Gastroesophageal sphincter (tissue), 4 donors: ENCODE results near the gene KRTAP4-8. TPM values are rescaled to one million over a fixed set of nuclear protein-coding genes. Genes with fewer than 3 reads are reported as not detected.
"Not testable (repeated sequence)": the region's sequence is repeated elsewhere in the genome, so short reads cannot be mapped to it uniquely, and the experiment has no call there.

Experiments used
- ATAC-seq: fragments of 150-250 bp; one replicate; pipeline ENCODE4 v1.9.1; 2016; ENCODE audit warnings: mild to moderate bottlenecking, moderate library complexity
- H3K27ac ChIP-seq, 4 donors: fragments of 200-600 bp; sonication (generic) in 3 of 4; 1 replicate in 3 of 4; 2 replicates in 1 of 4; pipeline ENCODE4 v1.5.1; 2016 to 2019
- H3K27me3 ChIP-seq: fragments of 200-600 bp; sonication (generic); one replicate; pipeline ENCODE4 v1.5.1; 2019
- H3K36me3 ChIP-seq, 2 donors: fragments of 200-600 bp; sonication (generic); one replicate each; pipeline ENCODE4 v1.5.1; 2019; ENCODE audit warnings: control low read depth in 1 of 2
- H3K4me1 ChIP-seq, 3 donors: fragments of 200-600 bp; sonication (generic); 1 replicate in 2 of 3; 2 replicates in 1 of 3; pipeline ENCODE4 v1.5.1; 2016 to 2019; ENCODE audit warnings: control low read depth in 2 of 3
- H3K4me3 ChIP-seq, 2 donors: fragments of 200-600 bp; sonication (generic); one replicate each; pipeline ENCODE4 v1.5.1; 2019; ENCODE audit warnings: mild to moderate bottlenecking in 1 of 2, moderate library complexity in 1 of 2
- H3K9me3 ChIP-seq, 3 donors: fragments of 200-600 bp; sonication (generic); one replicate each; pipeline ENCODE4 v1.5.1; 2017 to 2019; ENCODE audit warnings: control low read depth in 2 of 3
- EP300 ChIP-seq: sonication (generic); formaldehyde crosslinking; IDR thresholded peaks from one replicate; pipeline ENCODE4 v1.6.1; 2017; ENCODE audit warnings: antibody characterized with exemption, mild to moderate bottlenecking
- POLR2A ChIP-seq, 2 donors: fragments of 450-650 bp; IDR thresholded peaks; one replicate each; pipeline ENCODE4 v1.6.1; 2017; ENCODE audit warnings: antibody characterized with exemption in 2 of 2, mild to moderate bottlenecking in 2 of 2, moderate library complexity in 1 of 2
- POLR2AphosphoS5 ChIP-seq: sonication (generic); formaldehyde crosslinking; IDR thresholded peaks from one replicate; pipeline ENCODE4 v1.6.1; 2017; ENCODE audit warnings: antibody characterized with exemption
- WGBS, 2 donors: methylation state at CpG; one replicate each; pipeline ENCODE4 v1.1.5; 2018; ENCODE audit warnings: low coverage in 1 of 2; 5-methylcytosine and 5-hydroxymethylcytosine counted together
- total RNA-seq, 4 donors: library from RNA; depleted of rRNA; stranded (reverse); fragments of >200 nt; gene quantifications; one replicate each; pipeline ENCODE4 v1.1.0, GENCODE V29; 2016
- TF ChIP-seq, protein P1 (sequence below), 4 experiments: fragments of 200-600 bp in 2 of 4; fragments of 450-650 bp in 2 of 4; sonication (generic) in 1 of 4; IDR thresholded peaks; one replicate each; pipeline ENCODE4 v1.5.1; 2017 to 2019; ENCODE audit warnings: antibody characterized with exemption in 4 of 4, mild to moderate bottlenecking in 2 of 4, moderate library complexity in 2 of 4

The KRTAP4-8 gene
- total RNA-seq, 4 donors from 2014 or later: not detected

- TF ChIP-seq EP300: no peak
- no peak for TF ChIP-seq POLR2A (IDR thresholded peaks at IDR 0.05)
- no peak for TF ChIP-seq POLR2AphosphoS5
- TF ChIP-seq, protein P1, sequence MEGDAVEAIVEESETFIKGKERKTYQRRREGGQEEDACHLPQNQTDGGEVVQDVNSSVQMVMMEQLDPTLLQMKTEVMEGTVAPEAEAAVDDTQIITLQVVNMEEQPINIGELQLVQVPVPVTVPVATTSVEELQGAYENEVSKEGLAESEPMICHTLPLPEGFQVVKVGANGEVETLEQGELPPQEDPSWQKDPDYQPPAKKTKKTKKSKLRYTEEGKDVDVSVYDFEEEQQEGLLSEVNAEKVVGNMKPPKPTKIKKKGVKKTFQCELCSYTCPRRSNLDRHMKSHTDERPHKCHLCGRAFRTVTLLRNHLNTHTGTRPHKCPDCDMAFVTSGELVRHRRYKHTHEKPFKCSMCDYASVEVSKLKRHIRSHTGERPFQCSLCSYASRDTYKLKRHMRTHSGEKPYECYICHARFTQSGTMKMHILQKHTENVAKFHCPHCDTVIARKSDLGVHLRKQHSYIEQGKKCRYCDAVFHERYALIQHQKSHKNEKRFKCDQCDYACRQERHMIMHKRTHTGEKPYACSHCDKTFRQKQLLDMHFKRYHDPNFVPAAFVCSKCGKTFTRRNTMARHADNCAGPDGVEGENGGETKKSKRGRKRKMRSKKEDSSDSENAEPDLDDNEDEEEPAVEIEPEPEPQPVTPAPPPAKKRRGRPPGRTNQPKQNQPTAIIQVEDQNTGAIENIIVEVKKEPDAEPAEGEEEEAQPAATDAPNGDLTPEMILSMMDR (IDR thresholded peaks at IDR 0.05): no peak
- H3K4me1 ChIP-seq: no peaks in the 10 kb centered on the region
- WGBS, 2 donors: 72% methylated on average over 1 of the region's 1 CpG; no CpG with 5 or more reads in 1 of the 2 donors
- no peaks in the 10 kb centered on the region for H3K9me3 ChIP-seq
- H3K4me3 ChIP-seq: no peak overlapping the region
- H3K27ac ChIP-seq: no peak overlapping the region
- peaks cover 22% of the 10 kb centered on the region for H3K27me3 ChIP-seq
- no peaks in the 10 kb centered on the region for H3K36me3 ChIP-seq
- ATAC-seq: no peak
Observed at GRCh38 chr17:41107941-41108450, 10.1 kb upstream of the KRTAP4-8 start.

DNA sequence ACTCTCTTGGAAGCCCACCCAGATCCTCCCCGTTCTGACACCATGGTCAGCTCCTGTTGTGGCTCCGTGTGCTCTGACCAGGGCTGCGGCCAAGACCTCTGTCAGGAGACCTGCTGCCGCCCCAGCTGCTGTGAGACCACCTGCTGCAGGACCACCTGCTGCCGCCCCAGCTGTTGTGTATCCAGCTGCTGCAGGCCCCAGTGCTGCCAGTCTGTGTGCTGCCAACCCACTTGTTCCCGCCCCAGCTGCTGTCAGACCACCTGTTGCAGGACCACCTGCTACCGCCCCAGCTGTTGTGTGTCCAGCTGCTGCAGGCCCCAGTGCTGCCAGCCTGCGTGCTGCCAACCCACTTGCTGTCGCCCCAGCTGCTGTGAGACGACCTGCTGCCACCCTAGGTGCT, 7.4 kb upstream of the KRTAP4-8 start, which contains the start of gene KRTAP4-9:
Gene KRTAP4-9, plus strand, starts transcription at position 43 of the 400 bp plus-strand sequence. Its CDS starts 0 bp downstream, at position 43.
- H3K27me3 ChIP-seq: peaks cover 30% of the 10 kb centered on the region
- WGBS, 2 donors: 54% methylated on average over 6 of the region's 10 CpGs; no CpG with 5 or more reads in 1 of the 2 donors
- ATAC-seq, H3K4me1 ChIP-seq, H3K4me3 ChIP-seq, H3K9me3 ChIP-seq, H3K36me3 ChIP-seq, H3K27ac ChIP-seq: not testable (repeated sequence)

DNA sequence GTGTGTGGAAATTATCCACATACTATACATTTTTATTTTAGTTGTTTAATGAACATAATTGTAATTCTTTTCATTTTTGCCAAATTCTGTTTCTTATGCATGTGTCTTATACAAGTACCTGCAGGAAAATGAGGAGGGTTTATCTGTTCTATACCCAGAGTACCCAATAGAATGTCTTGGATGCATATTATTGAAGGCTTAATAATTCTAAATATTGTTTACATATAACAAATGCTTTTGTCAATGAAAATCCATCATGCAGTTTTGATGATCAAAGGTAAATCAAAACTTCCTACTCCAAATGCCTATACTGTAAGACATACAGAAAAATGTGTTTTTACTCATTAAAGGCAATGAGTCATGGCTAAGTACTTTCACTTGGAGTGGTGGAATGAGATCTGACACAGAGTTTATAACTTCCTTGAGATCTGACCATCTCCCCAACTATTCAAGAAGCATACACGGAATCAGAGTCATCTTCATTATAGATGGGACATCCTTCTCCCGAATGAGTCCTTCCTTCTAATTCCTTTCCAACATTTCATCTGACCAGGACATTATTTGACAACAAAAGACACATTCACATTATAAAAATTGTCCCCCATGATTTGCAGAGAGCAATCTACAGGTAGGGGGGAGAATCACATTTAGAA, 6.6 kb upstream of the KRTAP4-8 start:
- peaks cover 35% of the 10 kb centered on the region for H3K27me3 ChIP-seq
- H3K9me3 ChIP-seq, H3K4me3 ChIP-seq, ATAC-seq, H3K36me3 ChIP-seq, H3K27ac ChIP-seq, H3K4me1 ChIP-seq: not testable (repeated sequence)
- WGBS, 2 donors: 25 to 50% methylated on average over 2 of the region's 2 CpGs

- WGBS, 2 donors: 80 to 81% methylated on average over 1 of the region's 1 CpG
- no peak overlapping the region for H3K27ac ChIP-seq
Observed at GRCh38 chr17:41103896-41104295, 6.0 kb upstream of the KRTAP4-8 start.

DNA sequence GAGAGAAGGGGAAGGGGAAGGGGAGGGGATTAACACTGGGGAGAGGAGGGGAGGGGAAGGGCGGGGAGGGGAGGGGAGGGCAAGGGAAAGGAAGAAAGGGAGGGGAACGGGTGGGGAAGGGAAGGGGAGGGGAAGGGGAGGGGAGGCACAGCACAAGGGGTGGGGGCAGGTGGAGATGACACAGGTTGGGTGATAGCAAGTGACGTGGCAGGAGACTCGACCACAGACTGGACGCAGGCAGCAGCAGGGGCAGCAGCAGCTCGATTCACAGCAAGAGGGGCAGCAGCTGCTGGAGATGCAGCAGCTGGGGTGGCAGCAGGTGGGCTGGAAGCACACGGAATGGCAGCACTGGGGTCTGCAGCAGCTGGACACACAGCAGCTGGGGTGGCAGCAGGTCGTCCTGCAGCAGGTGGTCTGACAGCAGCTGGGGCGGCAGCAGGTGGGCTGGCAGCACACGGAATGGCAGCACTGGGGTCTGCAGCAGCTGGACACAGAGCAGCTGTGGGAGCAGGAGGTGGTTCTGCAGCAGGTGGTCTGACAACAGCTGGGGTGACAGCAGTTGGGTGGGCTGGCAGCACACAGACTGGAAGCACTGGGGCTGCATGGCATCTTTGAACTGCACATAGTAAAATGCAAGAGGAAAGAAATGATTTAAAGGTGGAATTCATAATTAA, 3.8 kb upstream of the KRTAP4-8 start, which contains the start of gene KRTAP4-16:
Gene KRTAP4-16, minus strand, starts transcription at position 624 of the 674 bp plus-strand sequence. Its CDS starts 0 bp downstream, at position 624.
- Histone ChIP-seq H3K4me1 (no peaks in the 10 kb centered on the region), H3K9me3 (no peaks in the 10 kb centered on the region), H3K36me3 (no peaks in the 10 kb centered on the region), H3K27ac (no peak within 1 kb of the TSS), H3K27me3 (peaks cover 32% of the 10 kb centered on the region), H3K4me3 (no peak within 1 kb of the TSS)
- ATAC-seq: no peak
- 18 to 47% methylated on average over 5 of the region's 10 CpGs for WGBS, 2 donors
- TF ChIP-seq POLR2A (IDR thresholded peaks at IDR 0.05): no peak
- TF ChIP-seq, protein P1 (IDR thresholded peaks at IDR 0.05): no peak
- no peak for TF ChIP-seq EP300
- no peak for TF ChIP-seq POLR2AphosphoS5

More at GRCh38 chr17:41103896-41104295, 6.0 kb upstream of the KRTAP4-8 start:
- H3K36me3 ChIP-seq: no peaks in the 10 kb centered on the region
- H3K4me1 ChIP-seq: no peaks in the 10 kb centered on the region
- H3K27me3 ChIP-seq: peaks cover 38% of the 10 kb centered on the region
- no peak overlapping the region for H3K4me3 ChIP-seq
- ATAC-seq: no peak
- TF ChIP-seq, protein P1 (IDR thresholded peaks at IDR 0.05): no peak
- TF ChIP-seq POLR2A (IDR thresholded peaks at IDR 0.05): no peak
- no peak for TF ChIP-seq POLR2AphosphoS5
- no peak for TF ChIP-seq EP300
- no peaks in the 10 kb centered on the region for H3K9me3 ChIP-seq

DNA sequence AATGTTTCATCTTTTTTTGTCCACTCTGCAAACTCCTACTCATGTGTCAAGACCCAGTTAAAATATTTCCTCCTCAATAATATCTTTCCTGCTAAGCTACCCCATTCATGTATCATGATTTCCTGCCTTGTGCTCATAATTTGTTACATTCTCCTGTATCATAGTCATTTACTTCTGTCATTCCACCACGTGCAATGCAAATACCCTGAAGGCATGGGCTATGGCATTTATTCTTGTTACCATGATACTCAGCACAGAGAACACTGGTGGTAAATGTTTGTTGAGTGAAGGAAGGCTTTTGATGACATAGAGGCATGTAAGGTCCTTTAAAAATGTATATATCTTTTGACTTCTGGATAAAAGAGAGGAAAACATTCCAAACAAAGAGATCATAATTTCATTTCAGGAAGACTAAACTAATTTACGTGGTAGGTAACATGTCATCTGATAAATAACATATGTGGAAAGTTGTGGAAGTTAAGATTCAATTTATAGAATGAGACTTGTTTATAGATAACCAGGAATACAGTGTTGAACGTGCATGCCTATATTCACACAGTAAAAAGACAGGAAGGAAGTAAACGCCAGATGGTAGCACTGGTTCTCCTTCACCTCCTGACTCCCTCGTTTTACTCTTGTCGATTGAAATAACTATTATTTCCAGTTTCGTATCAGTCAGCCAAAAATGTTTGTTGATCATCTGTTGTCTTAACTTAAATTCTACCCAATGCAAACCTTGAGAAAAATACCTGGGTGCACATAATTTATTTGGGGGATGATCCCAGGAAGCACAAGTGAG, 1.9 kb upstream of the KRTAP4-8 start:
- H3K27me3 ChIP-seq: peaks cover 26% of the 10 kb centered on the region
- ATAC-seq: not testable (repeated sequence)

More for the DNA sequence above, 1.9 kb upstream of the KRTAP4-8 start:
- H3K4me3 ChIP-seq, H3K36me3 ChIP-seq, H3K4me1 ChIP-seq, H3K9me3 ChIP-seq, H3K27ac ChIP-seq: not testable (repeated sequence)
- WGBS, 2 donors: 47 to 48% methylated on average over 6 to 7 of the region's 7 CpGs
